Neuronal stem cell (in vitro differentiated cells): ENCODE results near the gene SLC5A1.

ENCODE experiments used
- DNase-seq: peaks from one replicate; pipeline ENCODE4 v3.0.0-alpha.2; 2013; ENCODE audit warnings: low spot score
- H2AFZ ChIP-seq: one replicate; pipeline ENCODE4 v1.6.1; 2013; ENCODE audit warnings: mild to moderate bottlenecking, low read length, inconsistent platforms
- H2AK5ac ChIP-seq: 2 replicates; pipeline ENCODE4 v1.6.1; 2013; ENCODE audit warnings: low read depth, mild to moderate bottlenecking, inconsistent platforms, low read length, moderate library complexity, mixed read lengths
- H2BK120ac ChIP-seq: 2 replicates; pipeline ENCODE4 v1.6.1; 2013; ENCODE audit warnings: low read depth, mild to moderate bottlenecking, inconsistent platforms, low read length, moderate library complexity, mixed read lengths
- H2BK12ac ChIP-seq: one replicate; pipeline ENCODE4 v1.6.1; 2013; ENCODE audit warnings: low read length, inconsistent platforms
- H2BK15ac ChIP-seq: 2 replicates; pipeline ENCODE4 v1.6.1; 2013; ENCODE audit warnings: mild to moderate bottlenecking, low read length, inconsistent platforms, mixed read lengths
- H2BK5ac ChIP-seq: one replicate; pipeline ENCODE4 v1.6.1; 2013; ENCODE audit warnings: inconsistent platforms, mild to moderate bottlenecking, low read length, moderate library complexity
- H3K14ac ChIP-seq: one replicate; pipeline ENCODE4 v1.6.1; 2013; ENCODE audit warnings: low read length, inconsistent platforms
- H3K18ac ChIP-seq: 2 replicates; pipeline ENCODE4 v1.6.1; 2013; ENCODE audit warnings: low read length, inconsistent platforms
- H3K23ac ChIP-seq: 2 replicates; pipeline ENCODE4 v1.6.1; 2013; ENCODE audit warnings: low read depth, mild to moderate bottlenecking, mixed read lengths, low read length, inconsistent platforms; ENCODE audit not compliant: poor library complexity
- H3K27ac ChIP-seq: replicated peaks from 3 replicates; pipeline ENCODE4 v1.5.1; 2013; ENCODE audit warnings: low read length, inconsistent platforms
- H3K27me3 ChIP-seq, 3 experiments: 2 replicates each; pipeline ENCODE4 v1.6.1; 2013; ENCODE audit warnings: low read length in 3 of 3, mild to moderate bottlenecking in 2 of 3, inconsistent platforms in 1 of 3, low read depth in 1 of 3, mixed read lengths in 1 of 3, moderate library complexity in 1 of 3; ENCODE audit not compliant: control insufficient read depth in 3 of 3, insufficient read depth in 3 of 3
- H3K36me3 ChIP-seq, 2 donors: replicated peaks in 1 of 2; 2 replicates each; pipeline ENCODE4 v1.6.1; 2013; ENCODE audit warnings: low read length in 2 of 2; ENCODE audit not compliant: control insufficient read depth in 2 of 2, insufficient read depth in 2 of 2
- H3K4ac ChIP-seq: 2 replicates; pipeline ENCODE4 v1.6.1; 2013; ENCODE audit warnings: inconsistent platforms, mild to moderate bottlenecking, low read length, moderate library complexity
- H3K4me1 ChIP-seq, 2 donors: 1 replicate in 1 of 2; 2 replicates in 1 of 2; pipeline ENCODE4 v1.6.1; 2013; ENCODE audit warnings: low read length in 2 of 2, low read depth in 1 of 2; ENCODE audit not compliant: control insufficient read depth in 2 of 2, insufficient read depth in 1 of 2
- H3K4me2 ChIP-seq: one replicate; pipeline ENCODE4 v1.6.1; 2013; ENCODE audit warnings: mild to moderate bottlenecking, low read length, inconsistent platforms; ENCODE audit not compliant: insufficient read depth, poor library complexity, severe bottlenecking
- H3K4me3 ChIP-seq, 2 donors: 2 replicates each; pipeline ENCODE4 v1.5.1; 2013; ENCODE audit warnings: low read length in 2 of 2, mild to moderate bottlenecking in 2 of 2, inconsistent platforms in 1 of 2, moderate library complexity in 1 of 2
- H3K79me1 ChIP-seq: one replicate; pipeline ENCODE4 v1.6.1; 2013; ENCODE audit warnings: low read depth, mild to moderate bottlenecking, inconsistent platforms, low read length, moderate library complexity
- H3K9ac ChIP-seq: one replicate; pipeline ENCODE4 v1.6.1; 2013; ENCODE audit warnings: mild to moderate bottlenecking, low read depth, low read length, inconsistent platforms; ENCODE audit not compliant: poor library complexity
- H3K9me3 ChIP-seq, 2 donors: replicated peaks in 1 of 2; 2 replicates each; pipeline versions ENCODE3 to v1.6.1; 2013; ENCODE audit warnings: low read length in 2 of 2, mild to moderate bottlenecking in 2 of 2, inconsistent platforms in 1 of 2, low read depth in 1 of 2, mixed read lengths in 1 of 2, moderate library complexity in 1 of 2; ENCODE audit not compliant: control insufficient read depth in 2 of 2, insufficient read depth in 1 of 2
- H4K8ac ChIP-seq: one replicate; pipeline ENCODE4 v1.6.1; 2013; ENCODE audit warnings: low read depth, mild to moderate bottlenecking, inconsistent platforms, low read length, moderate library complexity
- H4K91ac ChIP-seq: one replicate; pipeline ENCODE4 v1.6.1; 2013; ENCODE audit warnings: low read length, low read depth, mild to moderate bottlenecking, inconsistent platforms; ENCODE audit not compliant: poor library complexity
- WGBS, 2 donors: extraction: QIAGEN DNeasy Blood & Tissue Kit; methylation state at CpG; one replicate each; pipeline ENCODE4 v1.1.7; 2013; ENCODE audit warnings: missing lambda C conversion rate in 2 of 2, mixed read lengths in 1 of 2; ENCODE audit not compliant: insufficient read length in 2 of 2, insufficient replicate concordance in 1 of 2; ENCODE audit errors: extremely low coverage in 2 of 2; 5-methylcytosine and 5-hydroxymethylcytosine counted together

The SLC5A1 gene

DNA sequence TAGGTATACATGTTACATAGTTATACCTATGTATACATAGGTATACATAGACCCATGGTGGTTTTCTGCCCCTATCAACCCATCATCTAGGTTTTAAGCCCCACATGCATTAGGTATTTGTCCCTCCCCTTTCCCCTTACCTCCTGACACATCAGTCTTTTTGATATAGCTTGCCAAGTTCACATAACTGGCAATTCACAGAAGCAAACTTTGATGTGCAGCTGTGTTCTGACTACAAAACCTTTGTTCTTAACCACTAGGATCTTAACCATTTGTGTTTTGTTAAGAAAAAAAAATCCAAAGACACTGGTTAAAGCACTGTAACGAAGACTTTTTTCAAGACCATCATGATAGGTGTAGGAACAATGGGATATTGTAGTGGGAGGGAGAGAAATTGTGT is 42.9 kb upstream of the SLC5A1 start:
- Histone ChIP-seq H2BK120ac (no peak overlapping the region), H3K4ac (no peak overlapping the region), H3K9ac (no peak overlapping the region), H2BK15ac (no peak overlapping the region), H3K27ac (no peak overlapping the region), H3K4me1 (no peaks in the 10 kb centered on the region), H2BK5ac (no peak overlapping the region), H3K4me2 (no peak overlapping the region), H4K8ac (no peak overlapping the region), H4K91ac (no peak overlapping the region), H3K27me3 (no peaks in the 10 kb centered on the region), H3K36me3 (no peaks in the 10 kb centered on the region), H2BK12ac (no peak overlapping the region), H3K9me3 (no peaks in the 10 kb centered on the region), H2AK5ac (no peak overlapping the region), H3K18ac (no peak overlapping the region), H3K79me1 (no peaks in the 10 kb centered on the region), H3K4me3 (no peak overlapping the region), H2AFZ (no peak overlapping the region), H3K14ac (no peak overlapping the region), H3K23ac (no peak overlapping the region)
- WGBS, 2 donors = no CpG with 5 or more reads among the region's 1 CpG
- no peak for DNase-seq

DNA sequence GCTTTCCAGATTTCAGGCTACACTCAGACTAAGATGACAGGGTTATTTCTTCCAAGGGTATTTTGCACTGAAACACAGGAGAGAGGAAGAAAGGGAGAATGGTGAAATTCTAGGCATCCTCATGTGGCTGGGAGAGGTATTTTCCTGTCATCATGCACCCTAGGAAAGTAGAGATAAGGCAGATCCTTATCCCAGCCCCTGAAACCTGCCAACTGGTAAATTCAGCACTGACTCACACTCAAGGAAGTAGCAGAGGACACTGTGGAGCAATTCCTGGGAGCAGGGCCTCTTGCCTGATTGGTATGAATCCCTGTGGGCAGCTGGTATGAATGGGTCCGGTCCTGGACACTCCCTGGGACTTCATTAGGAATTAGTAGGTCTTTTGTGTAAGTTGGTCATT is 37.6 kb upstream of the SLC5A1 start:
- Histone ChIP-seq H2BK15ac (no peak overlapping the region), H3K18ac (no peak overlapping the region), H3K14ac (no peak overlapping the region), H4K8ac (no peak overlapping the region), H3K27me3 (peaks cover 0 to 3% (median 0%) of the 10 kb centered on the region in 3 experiments), H3K4me2 (no peak overlapping the region), H3K23ac (no peak overlapping the region), H2BK5ac (no peak overlapping the region), H2BK120ac (no peak overlapping the region), H3K9me3 (peaks cover 0 to 2% of the 10 kb centered on the region in 2 donors), H3K27ac (no peak overlapping the region), H3K4me3 (no peak overlapping the region), H4K91ac (no peak overlapping the region), H2BK12ac (no peak overlapping the region), H2AK5ac (no peak overlapping the region), H3K4me1 (no peaks in the 10 kb centered on the region), H3K79me1 (no peaks in the 10 kb centered on the region), H2AFZ (no peak overlapping the region), H3K9ac (no peak overlapping the region), H3K4ac (no peak overlapping the region), H3K36me3 (no peaks in the 10 kb centered on the region)
- DNase-seq = no peak
- no CpG with 5 or more reads among the region's 1 CpG for WGBS, 2 donors

DNA sequence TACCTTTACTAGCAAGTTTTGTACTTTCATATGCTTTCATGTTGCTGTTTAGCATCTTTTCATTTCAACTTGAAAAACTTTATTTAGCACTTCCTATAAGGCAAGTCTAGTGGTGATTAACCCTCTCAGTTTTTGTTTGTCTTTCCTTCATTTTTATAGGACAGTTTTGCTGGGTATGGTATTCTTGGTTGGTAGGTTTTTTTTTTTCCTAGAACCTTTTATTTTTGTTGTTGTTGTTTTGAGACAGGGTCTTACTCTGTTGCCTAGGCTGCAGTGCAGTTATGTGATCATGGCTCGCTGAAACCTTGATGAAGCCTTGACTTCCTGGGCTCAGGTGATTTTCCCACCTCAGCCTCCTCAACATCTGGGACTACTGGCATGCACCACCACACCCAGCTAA is 29.9 kb upstream of the SLC5A1 start:
- H4K8ac ChIP-seq = no peak overlapping the region
- H2BK5ac ChIP-seq = no peak overlapping the region
- H3K9me3 ChIP-seq = peaks cover 4 to 7% of the 10 kb centered on the region in 2 donors
- H3K23ac ChIP-seq = no peak overlapping the region
- no peak overlapping the region for H3K4me3 ChIP-seq
- H3K9ac ChIP-seq = no peak overlapping the region
- no peak overlapping the region for H3K4me2 ChIP-seq
- no peak overlapping the region for H2BK120ac ChIP-seq
- no peaks in the 10 kb centered on the region for H3K27me3 ChIP-seq
- H3K18ac ChIP-seq = no peak overlapping the region
- no peak overlapping the region for H3K27ac ChIP-seq
- H3K14ac ChIP-seq = no peak overlapping the region
- no peak overlapping the region for H2BK12ac ChIP-seq
- H2AK5ac ChIP-seq = no peak overlapping the region
- H3K36me3 ChIP-seq = no peaks in the 10 kb centered on the region
- no peaks in the 10 kb centered on the region for H3K79me1 ChIP-seq
- H2AFZ ChIP-seq = no peak overlapping the region
- no peaks in the 10 kb centered on the region for H3K4me1 ChIP-seq
- no peak overlapping the region for H4K91ac ChIP-seq
- H2BK15ac ChIP-seq = no peak overlapping the region
- no peak overlapping the region for H3K4ac ChIP-seq
- WGBS, 2 donors = no CpG with 5 or more reads among the region's 1 CpG
- DNase-seq = no peak

DNA sequence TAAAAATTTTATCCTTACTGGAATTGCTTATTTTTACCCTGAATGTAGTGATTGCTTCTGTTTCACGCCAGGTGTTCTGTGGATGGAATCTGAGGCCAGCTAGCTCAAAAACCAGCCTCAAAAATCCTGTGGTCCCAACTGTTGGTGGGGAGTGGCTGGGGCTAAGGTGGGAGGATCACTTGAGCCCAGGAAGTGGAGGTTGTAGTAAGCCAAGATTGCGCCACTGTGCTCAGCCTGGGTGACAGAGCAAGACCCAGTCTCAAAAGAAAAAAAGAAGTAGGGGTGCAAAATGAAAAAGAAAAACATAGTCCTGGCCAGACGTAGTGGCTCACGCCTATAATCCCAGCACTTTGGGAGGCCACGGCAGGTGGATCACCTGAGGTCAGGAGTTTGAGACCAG is 27.0 kb upstream of the SLC5A1 start:
- H4K8ac ChIP-seq = no peak overlapping the region
- no peak overlapping the region for H2BK15ac ChIP-seq
- no peaks in the 10 kb centered on the region for H3K4me1 ChIP-seq
- H3K9ac ChIP-seq = no peak overlapping the region
- H3K27me3 ChIP-seq = no peaks in the 10 kb centered on the region
- H3K14ac ChIP-seq = no peak overlapping the region
- no peak overlapping the region for H3K4ac ChIP-seq
- DNase-seq = no peak
- H4K91ac ChIP-seq = no peak overlapping the region
- H3K9me3 ChIP-seq = peaks cover 4 to 7% of the 10 kb centered on the region in 2 donors
- no CpG with 5 or more reads among the region's 5 CpGs for WGBS, 2 donors
- H3K79me1 ChIP-seq = no peaks in the 10 kb centered on the region
- no peaks in the 10 kb centered on the region for H3K36me3 ChIP-seq
- no peak overlapping the region for H2BK5ac ChIP-seq
- no peak overlapping the region for H2BK120ac ChIP-seq
- H2BK12ac ChIP-seq = no peak overlapping the region
- no peak overlapping the region for H3K23ac ChIP-seq
- H3K27ac ChIP-seq = no peak overlapping the region
- H2AK5ac ChIP-seq = no peak overlapping the region
- H3K4me3 ChIP-seq = no peak overlapping the region
- H2AFZ ChIP-seq = no peak overlapping the region
- no peak overlapping the region for H3K4me2 ChIP-seq
- H3K18ac ChIP-seq = no peak overlapping the region
